NT2/D1 (cell line): ENCODE results near the gene ZCCHC14.
A peak's percentile ranks its signal among the peaks of the same experiment; 100 is the strongest.

Source experiments
- DNase-seq: peaks from one replicate; pipeline ENCODE4 v3.0.0-alpha.2; 2011; ENCODE audit warnings: low read depth, low spot score
- H3K27me3 ChIP-seq: 2 replicates; pipeline ENCODE4 v1.6.0; 2011; ENCODE audit warnings: mild to moderate bottlenecking; ENCODE audit not compliant: insufficient read length, insufficient read depth
- H3K36me3 ChIP-seq: 2 replicates; pipeline ENCODE4 v1.6.1; 2011; ENCODE audit warnings: mild to moderate bottlenecking, low read length, mixed read lengths; ENCODE audit not compliant: insufficient read depth, insufficient read length
- H3K4me1 ChIP-seq: 2 replicates; pipeline ENCODE4 v1.5.1; 2011; ENCODE audit not compliant: insufficient read depth, insufficient read length
- H3K4me3 ChIP-seq: 2 replicates; pipeline ENCODE4 v1.5.1; 2011; ENCODE audit warnings: low read depth; ENCODE audit not compliant: insufficient read length
- H3K9ac ChIP-seq: 2 replicates; pipeline ENCODE4 v1.6.0; 2011; ENCODE audit warnings: low read depth; ENCODE audit not compliant: insufficient read length
- H3K9me3 ChIP-seq: 2 replicates; pipeline ENCODE4 v1.5.1; 2011; ENCODE audit warnings: mild to moderate bottlenecking, low read length; ENCODE audit not compliant: insufficient read depth
- SUZ12 ChIP-seq: IDR thresholded peaks from 2 replicates; pipeline ENCODE4 v1.6.1; 2011; ENCODE audit not compliant: insufficient read length, insufficient read depth; ENCODE audit errors: extremely low read depth
- YY1 ChIP-seq: IDR thresholded peaks from 2 replicates; pipeline ENCODE4 v1.6.1; 2011; ENCODE audit not compliant: insufficient read length, insufficient read depth
- ZNF274 ChIP-seq: IDR thresholded peaks from 2 replicates; pipeline ENCODE4 v1.6.1; 2011; ENCODE audit warnings: mild to moderate bottlenecking, low read depth, low read length

ZCCHC14 gene

GRCh38 chr16:87458424-87458915 lies 34.4 kb downstream of the ZCCHC14 start:
- TF ChIP-seq YY1 (no peak), ZNF274 (no peak), SUZ12 (no peak)
- no peak for DNase-seq
- no peak overlapping the region for H3K9ac ChIP-seq
- H3K36me3 ChIP-seq: peaks cover 39% of the 10 kb centered on the region
- H3K27me3 ChIP-seq: no peaks in the 10 kb centered on the region
- peaks cover 9% of the 10 kb centered on the region for H3K4me1 ChIP-seq
- H3K4me3 ChIP-seq: no peak overlapping the region
- no peaks in the 10 kb centered on the region for H3K9me3 ChIP-seq

- Histone ChIP-seq H3K9ac (no peak overlapping the region), H3K4me3 (no peak overlapping the region), H3K4me1 (peaks cover 9% of the 10 kb centered on the region), H3K27me3 (no peaks in the 10 kb centered on the region), H3K9me3 (no peaks in the 10 kb centered on the region), H3K36me3 (peaks cover 45% of the 10 kb centered on the region)
- no peak for TF ChIP-seq ZNF274
- no peak for TF ChIP-seq SUZ12
- DNase-seq: peak; percentile 35
These were observed 35.0 kb downstream of the ZCCHC14 start for GRCh38 chr16:87457709-87458423.

- no peaks in the 10 kb centered on the region for H3K9me3 ChIP-seq
- H3K36me3 ChIP-seq: peaks cover 53% of the 10 kb centered on the region
- H3K27me3 ChIP-seq: no peaks in the 10 kb centered on the region
- TF ChIP-seq YY1: no peak
- no peak for TF ChIP-seq SUZ12
- TF ChIP-seq ZNF274: no peak
- no peak overlapping the region for H3K4me3 ChIP-seq
- peaks cover 9% of the 10 kb centered on the region for H3K4me1 ChIP-seq
- H3K9ac ChIP-seq: no peak overlapping the region
- DNase-seq: no peak
These were observed 35.7 kb downstream of the ZCCHC14 start for GRCh38 chr16:87457061-87457611.

DNA sequence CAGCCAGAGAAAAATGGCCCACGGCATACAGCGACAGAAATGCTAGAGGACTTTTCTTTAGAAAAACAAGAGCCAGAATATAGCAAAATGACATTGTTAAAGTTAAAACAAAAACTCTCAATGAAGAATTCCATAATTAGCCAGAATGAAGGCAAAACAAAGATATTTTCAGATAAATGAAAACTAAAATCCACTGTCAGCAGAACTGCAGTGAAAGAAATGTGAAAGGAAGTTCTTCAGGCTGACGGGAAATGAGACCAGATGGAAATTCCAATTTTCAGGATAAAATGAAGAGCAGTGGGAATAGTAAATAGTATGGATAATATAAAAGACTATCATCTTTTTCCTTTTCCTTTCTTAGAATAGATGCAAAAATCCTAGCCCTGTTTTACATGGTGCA lies 38.4 kb downstream of the ZCCHC14 start:
- no peak overlapping the region for H3K9ac ChIP-seq
- no peak overlapping the region for H3K4me3 ChIP-seq
- H3K36me3 ChIP-seq: peaks cover 62% of the 10 kb centered on the region
- TF ChIP-seq ZNF274 (no peak), SUZ12 (no peak), YY1 (no peak)
- H3K27me3 ChIP-seq: no peaks in the 10 kb centered on the region
- no peak for DNase-seq
- no peaks in the 10 kb centered on the region for H3K9me3 ChIP-seq
- peaks cover 9% of the 10 kb centered on the region for H3K4me1 ChIP-seq

- Histone ChIP-seq H3K27me3 (no peaks in the 10 kb centered on the region), H3K4me3 (no peak overlapping the region), H3K9ac (no peak overlapping the region), H3K36me3 (peaks cover 63% of the 10 kb centered on the region), H3K9me3 (no peaks in the 10 kb centered on the region), H3K4me1 (peaks cover 4% of the 10 kb centered on the region)
- no peak for DNase-seq
- no peak for TF ChIP-seq SUZ12
These were observed 39.5 kb downstream of the ZCCHC14 start for GRCh38 chr16:87453326-87453725.

- H3K27me3 ChIP-seq: no peaks in the 10 kb centered on the region
- no peak overlapping the region for H3K4me3 ChIP-seq
- no peaks in the 10 kb centered on the region for H3K4me1 ChIP-seq
- TF ChIP-seq YY1 (no peak), SUZ12 (no peak), ZNF274 (no peak)
- H3K9me3 ChIP-seq: no peaks in the 10 kb centered on the region
- H3K9ac ChIP-seq: no peak overlapping the region
- H3K36me3 ChIP-seq: peaks cover 67% of the 10 kb centered on the region
- DNase-seq: no peak
These were observed 41.1 kb downstream of the ZCCHC14 start for GRCh38 chr16:87451563-87452210.

GRCh38 chr16:87448866-87449265 lies 44.0 kb downstream of the ZCCHC14 start:
- H3K36me3 ChIP-seq: peaks cover 69% of the 10 kb centered on the region

More at GRCh38 chr16:87448866-87449265, 44.0 kb downstream of the ZCCHC14 start:
- TF ChIP-seq YY1 (no peak), ZNF274 (no peak), SUZ12 (no peak)
- no peaks in the 10 kb centered on the region for H3K27me3 ChIP-seq
- H3K9me3 ChIP-seq: peaks cover 13% of the 10 kb centered on the region
- no peak overlapping the region for H3K9ac ChIP-seq
- no peak overlapping the region for H3K4me3 ChIP-seq
- no peak for DNase-seq
- H3K4me1 ChIP-seq: no peaks in the 10 kb centered on the region
